Chondrocyte (in vitro differentiated cells): ENCODE data around the gene DTWD1. TPM values are rescaled to one million over a fixed set of nuclear protein-coding genes. Genes with fewer than 3 reads are reported as not detected.
"Not testable (repeated sequence)": the region's sequence is repeated elsewhere in the genome, so short reads cannot be mapped to it uniquely, and the experiment has no call there.

ENCODE experiments used
- DNase-seq: peaks from one replicate; pipeline ENCODE4 v3.0.0; 2021; ENCODE audit warnings: mixed read lengths, low spot score
- H3K27ac Mint-ChIP-seq: one replicate; pipeline ENCODE4 v1.8.0; 2021; ENCODE audit warnings: mild to moderate bottlenecking, moderate library complexity, mixed read lengths; ENCODE audit not compliant: unreplicated experiment
- H3K27me3 Mint-ChIP-seq: 2 replicates; pipeline ENCODE4 v1.8.0; 2021; ENCODE audit warnings: low read depth, mixed read lengths
- H3K36me3 Mint-ChIP-seq: 2 replicates; pipeline ENCODE4 v1.8.0; 2021; ENCODE audit warnings: low read depth, mixed read lengths
- H3K4me1 Mint-ChIP-seq: 2 replicates; pipeline ENCODE4 v1.8.0; 2021; ENCODE audit warnings: low read depth, mild to moderate bottlenecking, mixed read lengths
- H3K4me3 Mint-ChIP-seq: one replicate; pipeline ENCODE4 v1.8.0; 2021; ENCODE audit warnings: mild to moderate bottlenecking, moderate library complexity, mixed read lengths; ENCODE audit not compliant: unreplicated experiment
- H3K9me3 Mint-ChIP-seq: 2 replicates; pipeline ENCODE4 v1.8.0; 2021; ENCODE audit warnings: low read depth, mixed read lengths
- total RNA-seq: library from RNA; stranded (reverse); gene quantifications from 3 replicates; pipeline ENCODE4 v1.2.1, GENCODE V29; 2021
- TF ChIP-seq, protein P1 (sequence below): fragments of 200-600 bp; sonication (generic); IDR thresholded peaks from 2 replicates; pipeline ENCODE4 v1.5.0; 2021; ENCODE audit warnings: antibody characterized with exemption, mild to moderate bottlenecking, moderate library complexity

Gene DTWD1
- total RNA-seq, 1 donor from 2014 or later = 16.3 TPM

- Mint-ChIP-seq H3K27ac (no peak overlapping the region), H3K27me3 (peaks cover 2% of the 10 kb centered on the region), H3K36me3 (peaks cover 7% of the 10 kb centered on the region), H3K9me3 (peaks cover 41% of the 10 kb centered on the region), H3K4me1 (no peaks in the 10 kb centered on the region), H3K4me3 (no peak overlapping the region)
- TF ChIP-seq, protein P1, sequence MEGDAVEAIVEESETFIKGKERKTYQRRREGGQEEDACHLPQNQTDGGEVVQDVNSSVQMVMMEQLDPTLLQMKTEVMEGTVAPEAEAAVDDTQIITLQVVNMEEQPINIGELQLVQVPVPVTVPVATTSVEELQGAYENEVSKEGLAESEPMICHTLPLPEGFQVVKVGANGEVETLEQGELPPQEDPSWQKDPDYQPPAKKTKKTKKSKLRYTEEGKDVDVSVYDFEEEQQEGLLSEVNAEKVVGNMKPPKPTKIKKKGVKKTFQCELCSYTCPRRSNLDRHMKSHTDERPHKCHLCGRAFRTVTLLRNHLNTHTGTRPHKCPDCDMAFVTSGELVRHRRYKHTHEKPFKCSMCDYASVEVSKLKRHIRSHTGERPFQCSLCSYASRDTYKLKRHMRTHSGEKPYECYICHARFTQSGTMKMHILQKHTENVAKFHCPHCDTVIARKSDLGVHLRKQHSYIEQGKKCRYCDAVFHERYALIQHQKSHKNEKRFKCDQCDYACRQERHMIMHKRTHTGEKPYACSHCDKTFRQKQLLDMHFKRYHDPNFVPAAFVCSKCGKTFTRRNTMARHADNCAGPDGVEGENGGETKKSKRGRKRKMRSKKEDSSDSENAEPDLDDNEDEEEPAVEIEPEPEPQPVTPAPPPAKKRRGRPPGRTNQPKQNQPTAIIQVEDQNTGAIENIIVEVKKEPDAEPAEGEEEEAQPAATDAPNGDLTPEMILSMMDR = no peak
- no peak for DNase-seq
Observed at GRCh38 chr15:49656734-49657133, 35.9 kb downstream of the DTWD1 start.

DNA sequence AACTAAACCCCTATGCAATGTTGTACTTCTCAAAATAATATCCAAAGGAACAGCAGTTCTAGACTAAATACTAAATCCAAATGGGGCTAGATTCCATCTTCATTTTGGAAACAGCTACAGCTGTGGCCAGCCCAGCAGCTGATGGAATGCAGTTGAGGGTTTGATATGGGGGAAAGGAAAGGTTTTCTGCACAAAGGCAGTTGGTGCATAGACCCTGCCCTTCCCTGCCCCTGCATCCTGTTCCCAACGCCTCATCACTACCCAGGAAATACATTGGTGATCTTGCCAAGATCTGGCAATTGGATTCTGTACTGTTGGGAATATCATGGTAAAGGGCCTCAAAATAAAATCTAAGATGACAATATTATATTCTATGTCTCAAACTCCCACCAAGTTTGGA is 43.9 kb downstream of the DTWD1 start:
- Mint-ChIP-seq H3K9me3 (no peaks in the 10 kb centered on the region), H3K36me3 (no peaks in the 10 kb centered on the region), H3K4me3 (no peak overlapping the region), H3K27me3 (peaks cover 6% of the 10 kb centered on the region), H3K27ac (no peak overlapping the region), H3K4me1 (no peaks in the 10 kb centered on the region)
- TF ChIP-seq, protein P1 = no peak
- no peak for DNase-seq

DNA sequence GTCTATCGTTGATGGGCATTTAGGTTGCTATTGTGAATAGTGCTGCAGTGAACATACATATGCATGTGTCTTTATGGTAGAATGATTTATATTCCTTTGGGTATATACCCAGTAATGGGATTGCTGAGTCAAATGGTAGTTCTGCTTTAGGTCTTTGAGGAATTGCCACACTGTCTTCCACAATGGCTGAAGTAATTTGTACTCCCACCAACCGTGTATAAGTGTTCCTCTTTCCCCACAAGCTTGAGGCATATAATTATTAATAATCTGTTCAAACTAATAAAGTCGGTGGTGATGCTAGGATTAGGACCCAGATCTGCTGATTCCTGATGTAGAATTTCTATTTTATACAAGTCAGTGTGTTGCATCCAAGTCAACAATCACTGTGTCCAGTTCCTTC is 45.6 kb downstream of the DTWD1 start:
- not testable (repeated sequence) for H3K9me3 Mint-ChIP-seq, H3K36me3 Mint-ChIP-seq

DNA sequence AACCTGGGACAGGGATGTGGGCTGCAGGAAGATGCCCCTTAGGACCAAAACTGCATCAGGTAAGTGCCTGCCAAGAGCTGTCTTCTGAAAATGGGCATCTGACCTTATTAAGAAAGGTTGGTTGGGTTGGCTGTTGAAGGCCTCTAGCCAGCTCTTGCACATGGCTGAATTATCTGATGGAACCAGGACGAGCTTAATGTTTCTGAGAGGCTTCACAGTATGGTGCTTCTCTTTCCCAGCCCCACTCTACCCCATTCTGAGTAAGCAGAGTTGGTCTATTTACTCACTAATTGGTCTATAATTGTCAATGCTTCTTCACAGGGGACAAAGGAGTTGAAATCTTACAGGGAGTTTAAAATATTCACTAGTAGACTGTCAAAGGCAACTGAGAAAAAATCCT is 48.4 kb downstream of the DTWD1 start:
- Mint-ChIP-seq H3K4me1 (peaks cover under 1% of the 10 kb centered on the region), H3K27ac (no peak overlapping the region), H3K36me3 (no peaks in the 10 kb centered on the region), H3K27me3 (no peaks in the 10 kb centered on the region), H3K4me3 (no peak overlapping the region), H3K9me3 (no peaks in the 10 kb centered on the region)
- DNase-seq = no peak
- TF ChIP-seq, protein P1 = no peak

More for the DNA sequence above, 45.6 kb downstream of the DTWD1 start:
- H3K4me1 Mint-ChIP-seq, H3K4me3 Mint-ChIP-seq, DNase-seq, H3K27ac Mint-ChIP-seq, H3K27me3 Mint-ChIP-seq: not testable (repeated sequence)

GRCh38 chr15:49673861-49674260 is 53.0 kb downstream of the DTWD1 start:
- no peak for DNase-seq
- H3K36me3 Mint-ChIP-seq = no peaks in the 10 kb centered on the region
- peaks cover 2% of the 10 kb centered on the region for H3K9me3 Mint-ChIP-seq
- TF ChIP-seq, protein P1 = no peak
- no peak overlapping the region for H3K27ac Mint-ChIP-seq
- H3K4me1 Mint-ChIP-seq = peaks cover 3% of the 10 kb centered on the region
- peaks cover 5% of the 10 kb centered on the region for H3K27me3 Mint-ChIP-seq
- no peak overlapping the region for H3K4me3 Mint-ChIP-seq

DNA sequence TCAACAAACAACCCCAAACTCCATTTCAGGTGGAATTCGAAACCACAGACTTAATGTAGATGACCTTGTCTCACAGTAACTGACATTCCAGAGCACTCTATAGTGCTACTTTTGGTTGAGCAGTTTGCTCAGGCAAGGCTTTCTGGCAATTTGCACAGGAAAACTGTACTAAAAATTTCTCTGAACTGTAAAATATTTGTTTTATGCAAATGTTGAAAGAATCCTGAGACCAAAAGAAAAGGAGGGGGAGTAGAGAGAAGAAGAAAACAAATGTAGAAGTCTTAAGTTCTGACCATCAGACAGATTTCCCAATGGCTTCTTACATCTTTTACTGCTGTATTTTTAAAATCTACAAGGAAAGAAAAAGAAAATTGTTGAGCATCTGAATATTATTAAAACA is 53.5 kb downstream of the DTWD1 start:
- peaks cover 2% of the 10 kb centered on the region for H3K9me3 Mint-ChIP-seq
- TF ChIP-seq, protein P1 = no peak
- H3K4me1 Mint-ChIP-seq = peaks cover 3% of the 10 kb centered on the region
- no peak overlapping the region for H3K4me3 Mint-ChIP-seq
- H3K27me3 Mint-ChIP-seq = peaks cover 5% of the 10 kb centered on the region
- H3K36me3 Mint-ChIP-seq = no peaks in the 10 kb centered on the region
- H3K27ac Mint-ChIP-seq = no peak overlapping the region
- DNase-seq = no peak
